Glomerular endothelial cell (primary cell): ENCODE data around the gene CCDC97. TPM values are rescaled to one million over a fixed set of nuclear protein-coding genes. Genes with fewer than 3 reads are reported as not detected.
"Not testable (repeated sequence)": the region's sequence is repeated elsewhere in the genome, so short reads cannot be mapped to it uniquely, and the experiment has no call there.

Source experiments
- DNase-seq: peaks from one replicate; pipeline ENCODE4 v3.0.0-alpha.2; 2011; ENCODE audit warnings: low read depth, low spot score; ENCODE audit errors: extremely low read depth
- total RNA-seq: library from RNA; depleted of rRNA; stranded (reverse); fragments of >200 nt; gene quantifications from 2 replicates; pipeline ENCODE4 v1.2.3, GENCODE V29; 2015

CCDC97 gene
- 10.9 and 16.3 TPM in 2 replicates for total RNA-seq

GRCh38 chr19:41310033-41310831 is at the start of gene CCDC97:
Gene CCDC97 (plus strand): TSS chr19:41310172. CDS start chr19:41310311, 139 bp downstream.
- no peak for DNase-seq

GRCh38 chr19:41261474-41262190 is 48.3 kb upstream of the CCDC97 start:
- no peak for DNase-seq

GRCh38 chr19:41263042-41263849 is 46.7 kb upstream of the CCDC97 start:
- DNase-seq, result no peak

DNA sequence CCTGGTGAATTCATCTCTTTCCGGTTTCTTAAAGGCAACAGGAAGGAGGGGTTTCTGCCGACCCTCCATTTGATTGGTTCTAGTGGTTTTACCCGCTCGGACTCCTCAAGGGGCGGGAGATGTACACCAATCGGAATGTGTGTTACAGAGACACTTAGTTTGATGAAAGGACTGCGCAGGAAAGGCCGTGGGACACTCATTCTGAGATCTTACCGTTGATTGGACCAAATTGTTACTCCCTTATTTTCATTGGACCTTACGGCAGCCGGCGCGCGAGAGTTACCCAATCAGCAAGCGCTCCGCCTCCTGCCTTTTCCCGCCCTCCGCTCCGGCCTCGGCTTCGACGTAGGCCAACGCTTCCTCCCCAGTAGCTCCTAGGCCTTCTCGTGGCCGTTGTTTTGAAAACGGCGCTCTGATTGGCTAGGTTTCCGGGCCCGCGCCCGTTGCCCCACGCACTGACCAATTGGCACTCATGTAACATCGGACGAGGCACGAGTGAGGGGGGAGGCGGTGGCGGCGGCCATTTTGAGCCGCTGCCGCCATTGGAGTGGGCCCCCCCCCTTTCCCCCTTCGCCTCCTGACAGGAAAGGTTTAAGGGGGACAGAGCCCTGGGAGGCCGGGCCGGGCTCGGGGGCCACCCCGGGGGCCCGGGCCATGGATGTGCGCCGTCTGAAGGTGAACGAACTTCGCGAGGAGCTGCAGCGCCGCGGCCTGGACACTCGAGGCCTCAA is 46.0 kb upstream of the CCDC97 start, which contains the start of gene HNRNPUL1:
HNRNPUL1 (plus strand) TSS at position 523 of the 731 bp plus-strand sequence; CDS start at position 655, 132 bp downstream.
- DNase-seq, result peak; percentile 100

DNA sequence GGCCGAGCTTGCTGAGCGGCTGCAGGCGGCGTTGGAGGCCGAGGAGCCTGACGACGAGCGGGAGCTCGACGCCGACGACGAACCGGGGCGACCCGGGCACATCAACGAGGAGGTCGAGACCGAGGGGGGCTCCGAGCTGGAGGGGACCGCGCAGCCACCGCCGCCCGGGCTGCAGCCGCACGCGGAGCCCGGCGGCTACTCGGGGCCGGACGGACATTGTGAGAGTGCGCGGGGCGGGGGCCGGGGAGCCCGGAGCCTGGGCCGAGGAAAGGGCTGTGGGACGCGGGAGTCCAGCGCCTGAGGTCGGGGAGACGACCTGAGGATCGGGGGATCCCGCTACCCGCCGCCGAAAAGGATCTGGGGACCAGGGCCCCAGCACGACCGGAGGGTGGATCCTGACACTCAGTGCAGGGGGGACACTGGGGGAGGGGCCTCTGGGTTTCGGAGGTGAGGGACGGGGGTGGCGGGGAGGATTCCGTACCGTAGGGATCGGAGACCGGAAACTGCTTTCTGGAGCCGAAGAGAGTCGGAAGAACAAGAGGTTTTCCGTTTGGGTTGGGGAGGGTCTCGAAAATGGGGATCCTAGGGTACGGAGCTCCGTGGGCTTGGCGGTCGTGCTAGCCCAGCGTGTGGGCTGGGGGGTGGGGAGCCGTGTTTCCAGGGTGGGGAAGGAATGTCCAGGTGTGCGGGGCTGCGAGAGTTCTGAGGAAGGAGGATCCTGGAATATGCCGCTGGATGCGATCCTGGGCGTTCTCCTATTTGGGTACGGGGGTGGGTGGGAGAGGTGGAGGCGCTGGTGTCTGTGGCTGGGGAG is 45.2 kb upstream of the CCDC97 start:
- no peak for DNase-seq

DNA sequence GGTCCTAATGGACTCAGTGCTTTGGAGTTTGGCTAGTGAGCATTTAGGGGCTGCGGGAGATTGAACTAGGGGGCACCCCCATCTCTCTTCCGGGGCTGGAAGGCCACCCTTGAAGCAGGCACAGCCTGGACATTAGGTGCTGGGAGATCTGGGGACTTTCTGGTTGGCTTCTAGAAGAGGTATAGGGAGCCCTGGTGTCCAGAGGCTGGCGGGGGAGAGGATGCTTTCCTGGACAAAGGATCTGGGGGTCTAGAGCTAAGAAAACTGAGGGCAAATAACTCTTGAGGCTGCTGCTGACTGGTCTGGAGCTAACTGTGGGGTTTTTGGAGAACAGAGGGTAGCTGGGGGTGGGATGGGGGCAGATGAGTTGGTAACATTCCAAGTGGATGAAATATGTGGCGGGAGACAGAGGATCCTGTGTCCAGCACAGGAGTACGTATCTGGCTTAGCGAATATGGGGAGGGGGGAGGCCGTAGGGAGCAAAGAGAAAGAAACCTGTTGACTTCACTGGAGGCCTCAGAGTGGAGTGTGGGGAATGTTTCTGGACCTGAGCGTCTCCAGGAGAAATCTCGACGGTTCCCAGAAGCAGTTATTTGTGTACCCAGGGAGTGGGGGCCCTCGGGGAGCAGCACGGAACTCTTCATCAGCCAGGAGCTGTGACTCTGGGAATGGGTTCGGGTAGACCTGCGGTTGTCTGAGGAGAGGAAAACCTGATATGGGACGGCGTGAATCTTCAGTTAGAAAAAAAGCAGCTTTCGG is 44.4 kb upstream of the CCDC97 start:
- DNase-seq, result no peak

DNA sequence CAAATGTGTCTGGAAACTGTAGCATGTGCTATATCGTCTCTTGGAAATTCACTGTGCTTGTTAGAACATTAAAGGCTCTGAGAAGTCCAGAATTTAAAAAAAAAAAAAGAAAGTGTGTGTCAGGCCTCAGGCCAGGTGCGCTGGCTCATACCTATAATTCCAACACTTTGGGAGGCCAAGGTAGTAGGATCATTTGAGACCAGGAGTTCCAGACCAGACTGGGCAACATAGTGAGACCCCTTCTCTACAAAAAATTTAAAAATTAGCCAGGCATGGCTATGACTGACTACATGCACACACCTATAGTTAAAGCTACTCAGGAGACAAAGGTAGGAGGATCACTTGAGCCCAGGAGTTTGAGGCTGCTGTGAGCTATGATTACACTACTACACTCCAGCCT is 40.9 kb upstream of the CCDC97 start:
- DNase-seq, result no peak

DNA sequence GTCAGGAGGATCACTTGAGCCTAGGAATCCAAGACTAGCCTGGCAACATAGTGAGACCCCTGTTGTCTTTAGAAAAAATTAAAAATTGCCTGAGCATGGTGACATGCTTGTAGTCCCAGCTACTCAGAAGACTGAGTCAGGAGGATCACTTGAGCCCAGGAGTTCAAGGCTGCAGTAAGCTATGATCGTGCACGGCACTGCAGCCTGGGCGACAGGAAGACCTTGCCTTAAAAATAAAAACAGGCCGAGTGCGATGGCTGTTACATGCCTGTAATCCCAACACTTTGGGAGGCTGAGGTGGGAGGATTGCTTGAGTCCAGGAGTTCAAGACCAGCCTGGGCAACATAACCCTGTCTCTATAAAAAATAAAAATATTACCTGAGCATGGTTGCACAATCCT is 40.4 kb upstream of the CCDC97 start:
- DNase-seq, result no peak

DNA sequence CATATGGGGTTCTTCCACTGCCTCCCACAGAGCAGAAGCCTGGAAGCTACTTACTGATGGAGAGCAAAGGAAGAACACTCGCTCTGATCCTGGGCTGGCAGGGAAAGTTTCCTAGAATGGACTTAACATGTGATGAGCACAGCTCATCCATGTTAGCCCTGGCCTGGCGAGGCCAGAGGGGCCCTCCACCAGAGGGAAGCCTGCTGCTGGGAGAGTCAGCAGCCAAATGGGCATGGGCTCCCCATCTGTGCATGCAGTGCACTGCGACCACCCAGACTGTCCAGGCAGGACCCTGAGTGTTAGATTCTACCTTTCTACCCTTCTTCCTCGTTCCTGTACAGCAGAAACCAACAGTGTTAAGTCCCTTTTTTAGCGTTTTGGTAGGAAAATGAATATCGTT is 36.9 kb upstream of the CCDC97 start:
- no peak for DNase-seq

- no peak for DNase-seq
Measured at GRCh38 chr19:41274802-41275201, 35.2 kb upstream of the CCDC97 start.

- DNase-seq, result no peak
Measured at GRCh38 chr19:41276231-41276630, 33.7 kb upstream of the CCDC97 start.

DNA sequence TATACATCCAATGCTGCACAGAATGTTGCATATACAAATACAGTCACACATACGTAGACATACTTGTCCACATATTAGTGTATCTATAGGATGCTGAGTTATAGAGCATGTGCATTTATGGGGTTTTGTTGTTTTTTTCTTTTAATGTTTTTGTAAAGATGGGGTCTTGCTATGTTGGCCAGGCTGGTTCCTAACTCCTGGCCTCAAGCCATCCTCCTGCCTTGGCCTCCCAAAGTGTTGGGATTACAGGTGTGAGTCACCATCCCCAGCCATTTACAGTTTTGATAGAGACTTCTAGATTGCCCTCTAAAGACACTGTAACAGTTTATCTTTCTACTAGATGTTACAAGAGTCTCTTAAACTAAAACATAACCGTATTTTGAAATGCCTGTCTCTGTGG is 31.5 kb upstream of the CCDC97 start:
- no peak for DNase-seq

- no peak for DNase-seq
Measured at GRCh38 chr19:41288673-41289530, 21.1 kb upstream of the CCDC97 start.

- DNase-seq, result not testable (repeated sequence)
Measured at GRCh38 chr19:41289814-41290213, 20.2 kb upstream of the CCDC97 start.

GRCh38 chr19:41294393-41294792 is 15.6 kb upstream of the CCDC97 start:
- DNase-seq, result no peak

GRCh38 chr19:41295499-41295898 is 14.5 kb upstream of the CCDC97 start:
- DNase-seq, result no peak

GRCh38 chr19:41296433-41296871 is 13.5 kb upstream of the CCDC97 start:
- no peak for DNase-seq
